HG03097 (cell line): ENCODE measurements around the gene IQSEC3.
"Not testable (repeated sequence)": the region's sequence is repeated elsewhere in the genome, so short reads cannot be mapped to it uniquely, and the experiment has no call there.

Experiments used
- ATAC-seq: cut with Tn5 transposase; IDR thresholded peaks from one replicate; pipeline ENCODE4 v1.9.1; 2021; ENCODE audit not compliant: unreplicated experiment, low FRiP score

The IQSEC3 gene

GRCh38 chr12:175250-175649, 108.7 kb downstream of the IQSEC3 start:
- ATAC-seq, result no peak

GRCh38 chr12:175759-176158, 109.2 kb downstream of the IQSEC3 start:
- ATAC-seq, result no peak

- ATAC-seq, result no peak
Measured at GRCh38 chr12:176321-177181, 110.0 kb downstream of the IQSEC3 start.

GRCh38 chr12:177336-177979, 110.9 kb downstream of the IQSEC3 start:
- no peak for ATAC-seq

- ATAC-seq, result no peak
Measured at GRCh38 chr12:177980-178828, 111.6 kb downstream of the IQSEC3 start.

GRCh38 chr12:178829-179109, 112.2 kb downstream of the IQSEC3 start:
- ATAC-seq, result no peak

- no peak for ATAC-seq
Measured at GRCh38 chr12:179131-179884, 112.7 kb downstream of the IQSEC3 start.

GRCh38 chr12:179885-180284, 113.3 kb downstream of the IQSEC3 start:
- no peak for ATAC-seq

GRCh38 chr12:180445-180844, 113.9 kb downstream of the IQSEC3 start:
- no peak for ATAC-seq

- no peak for ATAC-seq
Measured at GRCh38 chr12:181921-182320, 115.4 kb downstream of the IQSEC3 start.

GRCh38 chr12:182381-182892, 115.9 kb downstream of the IQSEC3 start:
- ATAC-seq, result no peak

GRCh38 chr12:184811-185575, 118.4 kb downstream of the IQSEC3 start:
- no peak for ATAC-seq

- no peak for ATAC-seq
Measured at GRCh38 chr12:185576-185955, 119.0 kb downstream of the IQSEC3 start.

- ATAC-seq, result no peak
Measured at GRCh38 chr12:186006-186625, 119.5 kb downstream of the IQSEC3 start.

- not testable (repeated sequence) for ATAC-seq
Measured at GRCh38 chr12:187986-188909, 121.7 kb downstream of the IQSEC3 start.

- ATAC-seq, result no peak
Measured at GRCh38 chr12:188910-189621, 122.5 kb downstream of the IQSEC3 start.

GRCh38 chr12:189622-189962, 123.0 kb downstream of the IQSEC3 start:
- ATAC-seq, result no peak

- no peak for ATAC-seq
Measured at GRCh38 chr12:190881-191280, 124.3 kb downstream of the IQSEC3 start.
